Measurements from ENCODE around the gene STXBP3.
"Not testable (repeated sequence)": the region's sequence is repeated elsewhere in the genome, so short reads cannot be mapped to it uniquely, and the experiment has no call there.

The STXBP3 gene

DNA sequence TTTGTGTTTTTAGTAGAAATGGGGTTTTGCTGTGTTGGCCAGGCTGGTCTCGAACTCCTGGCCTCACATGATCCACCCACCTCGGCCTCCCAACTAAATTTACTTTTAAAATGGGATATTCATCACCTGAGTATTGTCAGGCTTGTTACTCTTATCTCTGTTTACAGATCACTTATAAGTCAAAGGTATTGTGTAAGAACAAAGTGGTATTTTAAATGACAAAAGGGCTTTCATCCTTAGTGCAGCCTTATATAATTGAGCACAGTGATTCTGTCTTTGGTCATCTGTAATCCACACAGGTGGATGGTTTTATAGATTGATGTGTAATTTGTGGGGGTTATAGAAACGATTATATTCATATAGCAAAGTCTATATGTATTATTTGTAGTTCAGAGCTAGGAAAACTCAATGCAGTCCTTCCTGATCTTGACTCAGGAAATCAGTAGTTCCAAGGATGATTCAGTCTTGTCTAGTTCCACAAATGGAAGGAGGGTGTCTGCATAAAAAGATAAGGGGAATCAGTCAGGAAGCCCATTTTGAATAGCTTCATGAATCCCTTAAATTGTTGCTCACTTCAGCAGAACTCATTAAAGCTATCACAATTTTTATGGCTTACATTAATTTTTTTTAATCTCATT is 34.6 kb downstream of the STXBP3 start:
- H3K4me3 ChIP-seq (replicated peaks; ENCODE audit: low read depth, low read length): no peak overlapping the region
- TF ChIP-seq, protein P1, sequence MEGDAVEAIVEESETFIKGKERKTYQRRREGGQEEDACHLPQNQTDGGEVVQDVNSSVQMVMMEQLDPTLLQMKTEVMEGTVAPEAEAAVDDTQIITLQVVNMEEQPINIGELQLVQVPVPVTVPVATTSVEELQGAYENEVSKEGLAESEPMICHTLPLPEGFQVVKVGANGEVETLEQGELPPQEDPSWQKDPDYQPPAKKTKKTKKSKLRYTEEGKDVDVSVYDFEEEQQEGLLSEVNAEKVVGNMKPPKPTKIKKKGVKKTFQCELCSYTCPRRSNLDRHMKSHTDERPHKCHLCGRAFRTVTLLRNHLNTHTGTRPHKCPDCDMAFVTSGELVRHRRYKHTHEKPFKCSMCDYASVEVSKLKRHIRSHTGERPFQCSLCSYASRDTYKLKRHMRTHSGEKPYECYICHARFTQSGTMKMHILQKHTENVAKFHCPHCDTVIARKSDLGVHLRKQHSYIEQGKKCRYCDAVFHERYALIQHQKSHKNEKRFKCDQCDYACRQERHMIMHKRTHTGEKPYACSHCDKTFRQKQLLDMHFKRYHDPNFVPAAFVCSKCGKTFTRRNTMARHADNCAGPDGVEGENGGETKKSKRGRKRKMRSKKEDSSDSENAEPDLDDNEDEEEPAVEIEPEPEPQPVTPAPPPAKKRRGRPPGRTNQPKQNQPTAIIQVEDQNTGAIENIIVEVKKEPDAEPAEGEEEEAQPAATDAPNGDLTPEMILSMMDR (IDR thresholded peaks at IDR 0.05; ENCODE audit: low read length, missing control alignments): no peak
- no peak for DNase-seq (ENCODE audit: low read depth)

DNA sequence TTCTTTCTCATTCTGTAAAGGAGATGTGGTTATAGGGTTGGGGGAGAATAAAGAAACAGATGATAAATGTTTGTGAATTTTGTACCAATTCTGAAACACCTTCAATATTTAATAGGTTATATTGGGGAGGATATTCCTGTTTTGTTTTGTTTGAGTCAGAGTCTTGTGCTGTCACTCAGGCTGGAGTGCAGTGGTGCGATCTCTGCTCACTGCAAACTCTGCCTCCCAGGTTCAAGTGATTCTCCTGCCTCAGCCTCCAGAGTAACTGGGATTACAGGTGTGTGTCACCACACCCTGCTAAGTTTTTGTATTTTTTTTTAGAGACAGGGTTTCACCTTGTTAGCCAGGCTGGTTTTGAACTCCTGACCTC is 35.1 kb downstream of the STXBP3 start:
- DNase-seq (ENCODE audit: low read depth); H3K4me3 ChIP-seq (replicated peaks; ENCODE audit: low read depth, low read length): not testable (repeated sequence)

DNA sequence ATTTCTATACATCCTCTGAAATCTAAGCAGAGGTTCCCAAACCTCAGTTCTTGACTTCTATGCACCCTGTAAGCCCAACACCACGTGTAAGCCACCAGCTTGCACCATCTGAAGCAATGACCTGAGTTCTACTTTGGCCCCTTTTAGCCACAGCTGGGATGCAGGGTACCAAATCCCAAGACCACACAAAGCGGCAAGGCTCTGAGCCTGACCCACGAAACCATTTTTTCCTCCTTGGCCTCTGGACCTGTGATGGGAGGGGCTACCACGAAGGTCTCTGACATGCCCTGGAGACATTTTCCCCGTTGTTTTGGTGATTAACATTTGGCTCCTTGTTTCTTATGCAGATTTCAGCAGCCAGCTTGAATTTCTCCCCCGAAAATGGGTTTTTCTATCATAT is 38.8 kb downstream of the STXBP3 start:
- TF ChIP-seq, protein P1 (IDR thresholded peaks at IDR 0.05; ENCODE audit: low read length, missing control alignments): no peak
- no peak for DNase-seq (ENCODE audit: low read depth)
- H3K4me3 ChIP-seq (replicated peaks; ENCODE audit: low read depth, low read length): no peak overlapping the region

DNA sequence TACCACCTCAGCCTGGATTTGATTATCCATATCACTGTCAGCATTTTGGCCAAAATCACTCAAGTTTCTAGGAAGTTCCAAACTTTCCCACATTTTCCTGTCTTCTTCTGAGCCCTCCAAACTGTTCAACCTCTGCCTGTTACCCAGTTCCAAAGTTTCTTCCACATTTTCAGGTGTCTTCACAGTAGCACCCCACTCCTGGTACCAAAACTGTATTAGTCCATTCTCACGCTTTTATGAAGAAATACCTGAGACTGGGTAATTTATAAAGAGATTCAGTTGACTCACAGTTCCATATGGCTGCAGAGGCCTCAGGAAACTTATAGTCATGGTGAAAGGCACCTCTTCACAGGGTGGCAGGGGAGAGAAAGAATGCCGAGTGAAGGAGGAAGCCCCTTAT is 39.4 kb downstream of the STXBP3 start:
- TF ChIP-seq, protein P1 (IDR thresholded peaks at IDR 0.05; ENCODE audit: low read length, missing control alignments): no peak

DNA sequence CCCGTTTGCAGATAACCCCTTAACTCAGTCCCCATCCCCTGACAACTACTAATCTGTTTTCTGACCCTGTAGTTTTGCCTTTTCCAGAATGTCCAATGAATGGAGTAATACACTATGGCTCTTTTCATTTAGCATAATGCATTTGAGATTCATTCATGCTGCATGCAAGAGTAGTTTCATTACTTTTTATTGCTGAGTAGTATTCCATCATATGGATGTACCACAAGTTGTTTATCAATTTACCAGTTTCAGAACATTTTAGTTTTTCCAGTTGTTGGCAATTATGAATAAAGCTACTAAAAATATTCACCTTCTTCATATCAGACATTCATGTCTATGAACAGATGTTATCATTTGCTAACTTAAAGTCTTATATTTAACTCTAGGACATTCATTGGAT is 45.3 kb downstream of the STXBP3 start:
- TF ChIP-seq, protein P1 (IDR thresholded peaks at IDR 0.05; ENCODE audit: low read length, missing control alignments): no peak
- DNase-seq (ENCODE audit: low read depth): no peak
- no peak overlapping the region for H3K4me3 ChIP-seq (replicated peaks; ENCODE audit: low read depth, low read length)

More for the DNA sequence above, 39.4 kb downstream of the STXBP3 start:
- no peak overlapping the region for H3K4me3 ChIP-seq (replicated peaks; ENCODE audit: low read depth, low read length)
- no peak for DNase-seq (ENCODE audit: low read depth)

DNA sequence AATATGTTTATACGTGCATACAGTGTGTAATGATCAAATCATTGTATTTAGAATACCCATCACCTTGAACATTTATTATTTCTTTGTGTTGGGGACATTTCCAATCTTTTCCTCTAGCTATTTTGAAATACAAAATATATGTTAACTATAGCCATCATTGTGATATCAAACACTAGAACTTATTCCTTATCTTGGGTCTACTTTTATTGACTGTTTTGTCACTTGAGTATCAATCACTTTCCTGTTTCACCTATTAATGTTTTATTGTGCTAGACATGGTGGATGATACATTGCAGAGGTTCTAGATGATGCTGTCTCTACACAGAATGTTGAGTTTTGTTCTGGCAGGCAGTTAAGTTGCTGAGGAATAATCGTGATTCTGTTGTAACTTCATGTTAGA is 45.9 kb downstream of the STXBP3 start:
- no peak for DNase-seq (ENCODE audit: low read depth)
- no peak overlapping the region for H3K4me3 ChIP-seq (replicated peaks; ENCODE audit: low read depth, low read length)
- TF ChIP-seq, protein P1 (IDR thresholded peaks at IDR 0.05; ENCODE audit: low read length, missing control alignments): no peak

DNA sequence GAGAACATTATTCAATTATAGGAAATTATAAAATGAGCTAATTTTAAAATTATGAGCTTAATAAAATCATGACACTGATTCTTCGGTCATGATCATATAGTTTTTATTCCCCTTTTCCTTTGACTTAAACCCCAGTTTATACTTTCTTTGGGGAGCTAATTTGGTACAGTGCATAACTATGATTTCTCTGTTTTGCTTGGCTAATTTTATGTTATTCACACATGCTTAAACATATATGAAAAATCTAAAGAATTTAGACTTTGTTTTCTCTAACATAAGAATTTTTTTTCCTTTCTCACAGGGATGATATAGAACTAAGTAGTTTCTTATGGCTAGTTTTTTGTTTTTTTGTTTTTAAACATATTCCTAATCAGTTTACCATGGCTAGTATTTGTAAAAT is 52.5 kb downstream of the STXBP3 start:
- H3K4me3 ChIP-seq (replicated peaks; ENCODE audit: low read depth, low read length): no peak overlapping the region
- TF ChIP-seq, protein P1 (IDR thresholded peaks at IDR 0.05; ENCODE audit: low read length, missing control alignments): no peak
- DNase-seq (ENCODE audit: low read depth): no peak
